Measurements from ENCODE around the gene LRRC61.
"Not testable (repeated sequence)": the region's sequence is repeated elsewhere in the genome, so short reads cannot be mapped to it uniquely, and the experiment has no call there.

The LRRC61 gene, protein sequence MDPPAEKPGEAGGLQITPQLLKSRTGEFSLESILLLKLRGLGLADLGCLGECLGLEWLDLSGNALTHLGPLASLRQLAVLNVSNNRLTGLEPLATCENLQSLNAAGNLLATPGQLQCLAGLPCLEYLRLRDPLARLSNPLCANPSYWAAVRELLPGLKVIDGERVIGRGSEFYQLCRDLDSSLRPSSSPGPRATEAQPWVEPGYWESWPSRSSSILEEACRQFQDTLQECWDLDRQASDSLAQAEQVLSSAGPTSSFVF

DNA sequence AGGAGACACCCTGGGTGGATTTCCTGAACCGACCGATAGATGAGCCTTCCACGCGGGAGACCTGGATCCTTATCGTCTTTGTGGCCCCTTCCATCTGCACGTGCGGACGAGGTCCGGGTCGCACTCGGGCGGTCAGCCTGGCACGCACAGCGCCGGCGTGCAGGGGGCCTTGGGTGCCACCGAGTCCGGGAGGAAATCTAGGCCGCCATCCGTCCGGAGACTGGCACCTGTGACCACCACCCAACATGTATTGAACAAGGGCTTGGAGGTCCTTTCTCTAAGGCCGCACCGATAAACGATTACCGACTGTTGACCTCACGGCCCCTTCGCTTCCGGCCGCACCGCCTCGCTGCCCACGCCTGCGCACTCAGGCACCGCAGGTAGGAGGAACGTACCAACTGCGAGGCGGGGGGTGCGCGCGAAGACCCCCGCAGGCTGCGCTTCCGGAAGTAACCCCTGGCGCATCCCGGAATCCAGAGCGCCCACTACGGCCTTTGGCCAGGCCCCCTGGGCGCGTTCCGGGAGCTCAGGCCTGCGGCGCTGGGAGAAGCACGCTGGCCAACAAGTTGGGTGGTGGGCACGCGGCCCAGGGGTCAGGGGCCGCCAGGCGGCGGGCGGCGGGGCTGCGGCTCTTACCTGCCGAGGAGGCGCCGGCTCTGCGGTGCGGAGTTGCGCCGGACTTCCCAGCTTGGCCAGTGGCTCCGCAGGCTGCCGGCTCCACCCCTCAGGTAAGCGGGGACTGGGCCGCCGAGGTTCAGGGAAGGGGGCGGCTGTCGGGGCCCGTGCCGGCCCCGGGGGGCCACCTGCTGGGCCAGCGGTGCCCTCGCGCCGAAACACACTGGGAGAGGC is at the start of gene LRRC61, which contains the start of gene ACTR3C:
Gene LRRC61 (plus strand): TSS at position 523 of the 849 bp plus-strand sequence. CDS start 13,507 bp downstream, outside the sequence.
Gene ACTR3C (minus strand): TSS at position 713 of the 849 bp plus-strand sequence. CDS start 28,249 bp downstream, outside the sequence.
- DNase-seq (ENCODE audit: low read depth) = no peak

DNA sequence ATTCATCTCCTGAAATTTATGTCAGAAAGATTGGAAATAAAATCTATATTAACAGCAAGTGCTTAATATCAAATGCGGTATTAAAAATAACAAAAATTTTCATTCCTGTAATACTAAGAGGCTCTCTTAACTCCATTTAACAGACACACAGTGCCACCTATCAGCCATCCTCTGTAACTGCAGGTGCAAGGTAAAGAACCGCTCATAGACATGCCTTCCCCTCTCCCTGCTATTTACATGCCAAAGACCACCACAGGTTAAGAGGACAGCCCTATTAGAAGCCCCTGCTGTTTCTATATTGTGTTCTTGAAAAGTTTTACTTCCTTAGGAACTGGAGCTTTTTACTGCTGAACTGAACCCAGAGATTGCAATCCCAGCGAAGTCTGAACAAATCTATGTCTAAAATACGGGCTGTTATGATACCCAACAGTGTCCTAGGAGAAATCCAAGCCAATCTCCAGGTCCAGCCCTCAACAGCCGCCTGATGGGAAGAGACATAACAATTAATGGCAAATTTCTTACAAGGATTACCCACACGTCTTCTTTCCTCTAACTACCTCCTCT is 46.9 kb upstream of the LRRC61 start:
- DNase-seq (ENCODE audit: low read depth) = not testable (repeated sequence)

DNA sequence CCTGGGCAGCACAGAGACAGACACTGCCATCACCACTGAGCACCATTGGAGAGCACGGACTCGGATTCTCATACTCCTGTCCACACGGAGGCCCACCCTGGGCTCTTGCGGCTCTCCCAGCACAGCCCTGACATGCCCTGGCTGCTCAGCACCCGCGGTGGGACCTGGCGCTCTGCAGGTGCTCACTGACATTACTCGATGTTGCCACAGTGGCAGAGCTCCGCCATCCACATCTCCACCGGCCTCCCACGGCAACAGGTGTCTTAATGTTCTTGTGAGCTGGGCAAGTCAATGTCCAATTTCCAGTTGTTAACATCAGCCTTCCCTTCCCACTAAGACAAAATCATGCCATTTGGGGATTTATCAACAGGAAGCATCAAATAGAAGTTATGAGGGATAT is 44.8 kb upstream of the LRRC61 start:
- not testable (repeated sequence) for DNase-seq (ENCODE audit: low read depth)

DNA sequence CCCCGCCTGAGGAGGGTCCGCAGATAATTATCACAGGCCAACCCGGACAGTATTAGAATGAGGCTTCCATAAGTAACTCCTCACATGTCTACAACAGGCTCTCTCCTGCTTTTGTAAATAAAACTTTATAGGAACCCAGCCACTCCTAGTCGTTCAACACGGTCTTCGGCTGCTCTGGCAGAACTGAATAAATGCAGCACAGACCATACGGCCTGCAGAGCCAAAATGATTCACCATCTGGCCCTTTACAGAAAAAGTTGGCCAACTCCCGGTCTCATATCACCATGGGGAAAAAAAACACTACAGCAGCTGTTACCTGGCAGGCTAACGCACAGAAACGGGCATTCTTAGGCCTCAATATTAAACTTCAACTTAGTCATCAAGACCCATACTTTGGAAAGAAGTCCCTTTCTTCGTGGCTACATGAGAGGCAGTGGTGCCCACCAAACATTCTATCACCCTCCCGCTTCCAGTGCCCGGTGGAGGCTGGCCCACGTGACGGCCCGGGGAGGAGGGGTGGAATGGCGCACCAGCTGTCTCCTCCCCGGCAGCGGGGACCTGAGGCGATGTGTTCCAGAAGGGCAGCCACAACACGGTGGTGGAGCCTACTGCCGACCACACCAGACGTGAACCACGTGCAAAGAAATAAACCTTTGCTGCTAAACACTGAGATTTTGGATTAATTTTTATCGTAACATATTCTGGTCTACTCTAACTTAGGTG is 41.3 kb upstream of the LRRC61 start:
- not testable (repeated sequence) for DNase-seq (ENCODE audit: low read depth)

DNA sequence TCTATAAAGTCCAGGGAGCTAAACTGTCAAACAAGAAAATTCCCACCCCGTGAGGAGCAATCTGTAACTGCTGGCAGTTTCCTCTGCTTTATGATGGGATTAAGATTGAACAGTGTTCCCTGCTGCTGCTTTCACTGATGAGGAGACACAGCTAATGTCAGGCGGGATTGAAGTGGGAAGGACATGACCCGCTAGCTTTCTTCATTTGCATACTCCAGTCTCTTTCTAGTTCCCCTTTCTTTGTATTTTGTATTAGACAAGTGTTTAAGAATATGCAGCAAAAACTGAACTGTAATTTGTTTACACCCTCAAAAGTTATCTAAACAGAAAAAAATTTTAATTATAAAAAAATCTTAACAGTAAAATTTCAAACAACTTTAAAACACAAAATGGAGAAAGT is 40.0 kb upstream of the LRRC61 start:
- DNase-seq (ENCODE audit: low read depth) = not testable (repeated sequence)

DNA sequence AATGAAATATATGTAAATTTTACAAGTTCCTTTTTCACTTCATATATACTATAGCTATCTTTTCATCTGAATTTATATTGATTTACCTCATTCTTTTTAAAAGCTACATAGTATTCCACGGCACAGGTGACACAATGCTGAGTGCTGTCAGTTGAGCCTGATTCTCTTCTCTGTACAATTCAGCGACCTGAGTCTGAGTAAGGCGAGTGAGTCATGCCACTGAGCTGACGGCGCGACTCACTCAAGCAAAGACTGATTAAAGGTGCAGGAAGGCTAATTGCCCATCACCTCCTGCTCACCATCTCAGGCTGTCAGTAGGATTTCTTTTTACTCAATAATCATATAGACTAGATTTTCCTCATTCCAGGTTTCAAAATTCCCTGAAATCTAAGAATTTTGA is 39.5 kb upstream of the LRRC61 start:
- not testable (repeated sequence) for DNase-seq (ENCODE audit: low read depth)

DNA sequence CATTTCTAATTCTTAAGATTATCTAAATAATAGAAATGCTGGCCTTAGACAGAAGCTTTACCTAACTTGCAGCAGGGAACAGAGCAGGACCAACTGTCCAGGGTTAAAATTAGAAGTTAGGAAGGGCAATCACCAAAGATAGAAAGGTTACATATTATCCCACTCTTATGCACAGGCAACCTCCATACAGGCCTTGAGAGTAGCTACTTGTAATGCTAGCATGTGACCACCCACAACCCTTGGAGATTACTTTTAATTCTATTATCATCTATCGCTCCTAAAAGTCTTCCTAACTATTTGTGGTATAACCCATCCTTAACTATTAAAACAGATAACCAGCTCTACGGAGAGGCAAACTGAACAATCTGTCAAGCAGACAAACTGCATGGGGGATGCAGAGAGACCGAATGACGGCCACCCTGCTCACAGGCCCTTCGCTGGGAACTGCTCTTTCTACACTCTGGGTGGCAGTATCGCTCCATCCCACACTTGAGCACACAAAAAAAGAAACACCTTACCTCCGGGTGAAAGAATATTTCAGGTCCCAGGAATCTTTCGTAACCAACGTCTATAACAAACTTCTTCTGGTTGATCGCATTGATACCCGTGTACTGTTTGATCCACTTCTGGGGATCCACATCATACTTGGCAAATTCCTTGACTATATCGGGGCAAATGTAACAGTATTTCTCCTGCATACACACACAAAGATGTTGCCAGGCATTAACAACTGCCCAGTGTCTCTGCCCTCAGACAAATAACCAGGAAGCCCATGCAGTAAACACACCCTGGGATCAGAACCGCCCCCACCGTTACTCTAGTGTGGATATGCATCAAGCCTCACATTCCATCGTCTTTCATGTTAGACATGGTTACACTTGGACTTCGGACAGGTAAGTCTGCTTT is 37.1 kb upstream of the LRRC61 start:
- DNase-seq (ENCODE audit: low read depth) = not testable (repeated sequence)

DNA sequence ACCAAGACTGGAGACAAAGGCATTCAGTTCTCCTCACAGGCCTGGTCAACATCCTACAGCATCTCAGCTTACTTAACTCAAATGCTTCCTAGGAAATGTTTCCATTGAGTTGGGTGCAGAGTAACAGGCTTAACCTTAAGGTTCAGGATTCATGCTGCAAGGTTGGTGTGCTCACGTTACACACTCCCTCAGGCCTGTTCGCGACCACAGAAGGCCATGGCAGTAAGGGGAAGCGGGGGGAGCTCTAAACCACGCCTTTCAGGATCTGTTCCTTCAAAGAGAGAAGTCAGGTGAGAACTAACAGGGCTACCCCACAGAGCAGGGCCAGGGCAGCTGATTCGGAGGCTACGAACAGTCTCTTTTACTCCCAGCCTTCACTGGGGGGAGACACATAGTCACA is 35.3 kb upstream of the LRRC61 start:
- DNase-seq (ENCODE audit: low read depth) = not testable (repeated sequence)

DNA sequence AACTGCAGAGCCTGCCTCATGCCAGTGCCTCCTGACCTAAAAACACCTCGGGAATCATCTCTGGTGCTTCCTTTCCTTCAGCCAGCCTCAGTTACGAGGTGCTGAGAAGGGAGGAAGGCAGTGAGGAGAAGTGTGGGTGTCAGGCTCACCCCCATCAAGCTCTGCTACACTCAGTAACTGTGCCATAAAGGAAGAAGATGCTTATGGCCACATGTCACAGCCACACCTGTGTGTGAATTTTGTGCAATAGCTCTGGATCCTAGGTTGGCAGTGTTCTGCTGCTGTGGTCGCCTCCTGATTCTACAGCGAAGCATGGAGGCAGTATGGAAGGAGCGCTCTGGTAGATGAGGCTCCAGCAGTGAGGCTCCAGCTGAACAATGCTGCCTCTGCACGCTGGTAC is 34.3 kb upstream of the LRRC61 start:
- DNase-seq (ENCODE audit: low read depth) = not testable (repeated sequence)

DNA sequence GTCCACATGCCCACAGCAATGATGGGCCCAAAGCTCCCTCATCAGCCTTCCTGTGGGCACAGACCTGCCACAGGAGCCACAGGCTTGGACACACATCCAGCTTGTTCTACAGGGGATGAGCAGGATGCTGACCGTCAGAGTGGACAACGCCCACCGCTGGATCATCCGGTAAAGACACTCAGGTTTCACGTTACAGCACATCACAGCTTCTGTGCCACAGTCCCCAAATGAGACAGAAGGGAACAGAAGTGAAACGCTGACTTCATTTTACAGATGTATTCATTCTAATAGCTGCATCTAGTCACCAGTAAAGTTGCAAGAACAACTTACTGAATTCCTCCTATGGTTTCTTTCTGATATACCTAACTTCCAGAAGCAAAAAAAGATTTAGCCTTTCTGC is 32.8 kb upstream of the LRRC61 start:
- DNase-seq (ENCODE audit: low read depth) = not testable (repeated sequence)

DNA sequence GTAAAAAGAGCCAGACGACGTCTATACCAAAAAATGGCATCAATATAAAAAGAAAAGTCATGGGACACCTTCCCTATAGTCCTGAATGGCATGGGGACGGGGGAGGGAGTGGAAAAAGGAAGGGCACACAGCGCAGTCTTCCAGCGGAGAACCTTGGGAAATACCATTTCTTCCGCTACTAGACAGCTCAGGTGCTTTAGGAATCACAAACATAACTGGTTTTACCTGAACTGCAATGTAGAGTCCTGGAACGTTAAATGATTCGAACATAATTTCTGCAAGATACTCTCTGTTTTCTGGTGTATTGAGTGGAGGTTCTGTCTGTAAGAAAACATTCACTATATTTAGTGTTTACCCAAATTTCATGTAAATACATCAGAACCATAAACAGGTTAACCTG is 28.1 kb upstream of the LRRC61 start:
- DNase-seq (ENCODE audit: low read depth) = not testable (repeated sequence)

DNA sequence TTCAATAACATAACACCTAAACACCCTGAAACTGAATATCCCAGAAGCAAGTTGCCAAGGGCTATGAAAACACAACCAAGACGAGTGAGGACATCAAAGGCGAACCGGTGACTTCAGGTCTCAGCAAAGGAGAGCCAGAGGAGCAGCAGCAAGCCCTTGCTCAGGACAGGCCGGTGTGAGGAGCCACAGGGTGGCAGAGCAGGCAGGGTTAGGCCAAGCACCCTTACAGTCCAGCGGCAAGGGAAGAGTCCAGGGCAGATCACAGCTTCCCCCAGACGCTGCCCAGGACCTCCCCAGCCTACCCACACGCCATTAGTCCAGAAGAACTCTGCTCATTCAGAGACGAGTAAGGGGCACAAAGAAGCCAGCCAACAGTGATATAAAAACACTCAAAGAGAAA is 27.5 kb upstream of the LRRC61 start:
- DNase-seq (ENCODE audit: low read depth) = not testable (repeated sequence)

DNA sequence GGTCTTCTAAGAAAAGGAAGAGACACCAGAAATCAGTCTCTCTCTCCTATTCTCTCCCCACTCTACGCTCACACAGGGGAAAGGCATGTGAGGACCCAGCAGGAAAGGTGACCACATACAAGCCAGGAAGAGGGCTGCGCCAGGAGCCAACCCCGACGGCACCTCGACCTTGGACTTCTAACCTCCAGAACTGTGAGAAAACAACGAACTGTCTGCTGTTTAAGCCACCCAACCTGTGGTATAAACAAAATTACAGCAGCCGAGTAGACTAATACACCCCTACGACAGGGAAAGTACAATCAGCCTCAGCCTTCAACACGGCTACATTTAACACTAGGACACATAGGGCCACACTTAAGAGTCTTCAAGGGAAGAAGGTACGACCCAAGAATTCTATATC is 26.4 kb upstream of the LRRC61 start:
- DNase-seq (ENCODE audit: low read depth) = not testable (repeated sequence)

DNA sequence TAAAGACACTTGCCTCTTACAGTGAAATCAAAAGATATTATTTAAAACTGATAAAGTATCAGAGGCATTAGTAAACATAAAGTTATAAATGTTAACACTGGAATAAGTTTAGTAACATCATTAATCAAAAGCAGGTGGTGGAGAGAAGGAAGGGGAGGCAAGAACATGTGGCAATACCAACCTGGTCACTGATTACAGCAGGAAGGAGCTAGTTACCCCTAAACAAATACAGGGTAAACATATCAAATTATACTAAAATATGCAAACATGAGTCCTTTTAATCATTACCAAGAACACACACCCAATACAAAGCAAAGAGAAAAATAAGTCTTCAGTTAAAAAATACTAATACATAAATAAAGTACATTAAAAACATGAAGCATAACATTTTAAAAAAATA is 25.2 kb upstream of the LRRC61 start:
- DNase-seq (ENCODE audit: low read depth) = not testable (repeated sequence)

DNA sequence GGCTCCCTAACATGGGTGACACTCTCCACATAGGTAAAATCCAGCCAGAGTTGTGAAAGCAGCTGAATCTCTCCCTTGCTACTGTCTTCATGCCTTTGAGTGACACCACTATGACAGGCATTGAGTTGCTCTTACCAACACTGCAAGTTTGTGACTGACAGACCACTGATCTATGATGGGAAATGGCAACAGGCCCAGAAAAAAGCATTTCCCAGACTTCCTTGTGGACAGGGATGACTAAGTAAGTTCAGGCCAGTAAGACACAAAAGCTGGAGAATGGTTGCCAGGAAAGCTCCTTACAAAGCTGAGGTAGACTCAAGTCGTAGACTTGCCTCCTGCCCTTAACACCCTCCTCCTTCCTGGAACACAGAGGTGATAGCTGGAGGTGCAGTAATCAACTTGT is 20.2 kb upstream of the LRRC61 start:
- not testable (repeated sequence) for DNase-seq (ENCODE audit: low read depth)

DNA sequence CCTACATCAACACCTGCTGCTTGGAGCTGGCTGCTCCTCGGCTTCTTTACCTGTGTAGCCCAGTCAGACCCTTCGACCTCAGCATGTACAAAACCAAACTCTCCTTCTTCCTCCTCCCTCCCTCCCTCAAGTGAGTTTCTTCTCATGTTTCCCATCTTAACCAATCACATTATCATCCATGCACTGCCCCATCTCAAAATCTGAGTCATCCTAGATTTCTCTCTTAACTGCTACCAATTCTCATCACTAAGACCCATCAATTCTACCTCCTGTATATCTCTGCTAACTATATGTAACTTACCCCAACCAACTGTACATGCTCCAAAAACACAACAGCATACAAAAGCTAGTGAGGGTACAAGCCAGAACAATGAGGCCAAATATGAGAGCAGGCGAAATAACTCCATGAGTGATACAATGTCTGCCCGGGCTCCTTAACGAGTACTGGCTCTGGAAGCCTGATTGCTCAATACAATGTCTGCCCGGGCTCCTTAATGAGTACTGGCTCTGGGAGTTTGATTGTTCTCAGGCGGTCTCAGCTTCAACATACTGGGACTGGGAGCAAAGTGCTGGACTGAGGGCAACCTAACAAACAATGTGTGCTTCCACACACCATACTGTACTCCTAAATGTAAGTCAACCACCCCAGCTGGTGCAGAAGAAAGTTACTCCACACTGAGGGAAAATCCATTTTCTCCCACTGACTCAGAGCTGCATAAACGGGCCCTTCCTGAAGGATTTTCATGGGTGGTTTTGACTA is 18.5 kb upstream of the LRRC61 start:
- not testable (repeated sequence) for DNase-seq (ENCODE audit: low read depth)

DNA sequence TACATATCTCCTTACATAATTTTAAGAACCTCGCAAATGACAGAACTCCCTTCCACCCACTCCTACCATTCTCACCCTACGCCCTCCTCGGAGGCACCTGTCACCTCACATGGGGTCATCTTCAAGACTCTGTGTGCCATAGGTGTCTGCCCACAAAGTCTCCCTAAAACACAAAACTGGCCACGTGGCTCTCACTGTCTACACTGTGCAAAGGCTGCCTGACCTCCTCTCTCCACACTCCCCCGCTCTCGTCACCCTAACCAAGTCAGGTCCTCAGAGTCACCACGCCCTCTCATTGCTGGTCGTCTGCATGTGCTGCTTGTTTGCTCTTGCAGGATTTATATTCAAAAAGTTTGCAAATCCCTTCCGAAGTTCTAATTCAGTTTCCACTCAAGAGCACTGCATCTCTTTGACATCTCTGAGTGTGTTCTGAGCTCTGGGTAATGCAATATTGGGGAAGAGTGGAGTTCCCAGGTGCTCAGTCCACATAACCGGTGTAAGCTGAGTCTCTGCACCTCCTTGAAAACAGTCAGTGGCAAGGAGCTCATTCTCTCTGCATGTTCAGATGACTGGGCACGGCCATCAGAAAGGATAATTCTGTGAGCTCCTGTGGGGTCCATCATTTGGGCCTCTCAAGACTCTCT is 17.8 kb upstream of the LRRC61 start:
- DNase-seq (ENCODE audit: low read depth) = not testable (repeated sequence)

DNA sequence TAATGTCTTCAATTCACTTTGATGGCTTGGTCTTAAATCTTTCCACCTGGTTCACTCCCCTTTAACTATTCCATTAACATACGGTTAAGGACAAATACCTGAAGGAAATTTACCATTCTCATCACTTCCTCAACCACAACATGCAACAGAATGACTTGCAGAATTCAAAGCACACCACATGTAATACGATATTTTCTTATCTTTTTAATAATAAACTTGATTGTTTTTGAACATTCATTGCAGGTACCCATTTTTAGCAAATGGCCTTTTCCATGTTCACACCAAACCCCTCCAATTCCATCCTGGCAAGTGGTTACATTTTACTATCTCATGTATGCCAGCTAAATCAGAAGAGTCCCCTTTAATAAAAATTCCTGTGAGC is 17.3 kb upstream of the LRRC61 start:
- DNase-seq (ENCODE audit: low read depth) = not testable (repeated sequence)

DNA sequence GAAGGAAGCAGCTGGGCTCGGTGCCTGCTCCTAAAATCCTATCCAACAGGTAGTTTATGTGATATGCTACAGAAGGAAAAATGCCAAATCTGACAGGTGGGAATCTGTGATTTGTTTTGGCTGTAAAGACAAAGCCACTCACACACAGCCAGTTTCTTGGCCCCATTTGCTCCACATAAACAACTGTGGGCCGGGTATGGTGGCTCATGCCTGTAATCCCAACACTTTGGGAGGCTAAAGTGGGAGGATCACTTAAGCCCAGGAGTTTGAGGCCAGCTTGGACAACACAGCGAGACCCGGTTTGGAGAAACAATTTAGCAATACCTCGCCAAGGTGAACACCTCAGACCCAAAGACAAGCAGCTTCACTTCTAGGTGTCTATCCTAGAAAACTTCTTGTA is 16.8 kb upstream of the LRRC61 start:
- not testable (repeated sequence) for DNase-seq (ENCODE audit: low read depth)

DNA sequence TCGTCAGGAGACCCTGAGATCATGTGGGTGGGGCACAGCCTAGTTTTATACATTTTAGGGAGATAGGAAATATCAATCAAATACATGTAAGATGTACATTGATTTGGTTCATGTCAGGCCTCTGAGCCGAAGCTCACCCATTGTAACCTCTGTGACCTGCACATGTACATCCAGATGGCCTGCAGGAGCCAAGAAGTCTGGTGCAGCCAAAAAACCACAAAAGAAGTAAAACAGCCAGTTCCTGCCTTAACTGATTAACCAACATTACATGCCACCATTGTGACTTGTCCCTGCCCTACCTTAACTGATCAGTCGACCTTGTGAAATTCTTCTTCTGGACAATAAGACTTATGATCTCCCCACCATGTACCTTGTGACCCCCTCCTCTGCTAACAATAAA is 16.0 kb upstream of the LRRC61 start:
- no peak for DNase-seq (ENCODE audit: low read depth)

Measured in T-helper 22 cell (primary cell).